Measurements from ENCODE around the gene PKIB. TPM values are rescaled to one million over a fixed set of nuclear protein-coding genes. Genes with fewer than 3 reads are reported as not detected.
A peak's percentile ranks its signal among the peaks of the same experiment; 100 is the strongest.

PKIB gene
- total RNA-seq, 1 donor from 2014 or later: 74.6 TPM

DNA sequence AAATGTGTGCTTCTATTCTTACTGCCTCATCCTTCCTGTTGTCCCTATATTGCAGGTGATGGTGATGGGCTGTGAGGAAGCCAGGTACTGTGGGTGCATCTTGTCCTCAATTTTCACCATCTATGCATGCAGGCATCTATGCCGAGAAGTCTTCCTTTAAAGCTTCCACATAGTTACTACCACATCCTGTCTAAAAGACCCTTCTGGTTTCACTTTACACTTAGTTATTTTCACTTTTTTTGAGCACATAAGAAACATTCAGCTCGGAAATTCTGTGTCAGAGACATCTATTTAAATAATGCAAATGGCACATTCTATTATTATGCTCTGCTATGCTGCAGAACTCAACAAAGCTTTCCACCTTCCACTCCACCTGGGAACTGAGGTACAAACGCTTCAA, 141.1 kb downstream of the PKIB start:
- Mint-ChIP-seq H3K4me3 (ENCODE audit: unreplicated experiment) (no peak overlapping the region), H3K9me3 (ENCODE audit: unreplicated experiment) (peaks cover 5% of the 10 kb centered on the region), H3K4me1 (ENCODE audit: low read depth, unreplicated experiment) (no peaks in the 10 kb centered on the region), H3K27ac (ENCODE audit: unreplicated experiment) (no peak overlapping the region), H3K36me3 (ENCODE audit: low read depth, unreplicated experiment) (no peaks in the 10 kb centered on the region), H3K27me3 (ENCODE audit: low read depth, unreplicated experiment) (no peaks in the 10 kb centered on the region)
- no peak overlapping the region for H3K4me2 ChIP-seq (ENCODE audit: low read length)
- H3K79me2 ChIP-seq (ENCODE audit: insufficient read depth, low read length): no peaks in the 10 kb centered on the region
- H3K27me3 ChIP-seq (ENCODE audit: insufficient read depth, low read length): no peaks in the 10 kb centered on the region
- no peak overlapping the region for H2AFZ ChIP-seq (ENCODE audit: low read depth, low read length)
- no peaks in the 10 kb centered on the region for H3K4me1 ChIP-seq (ENCODE audit: insufficient read depth, low read length)
- no peak overlapping the region for H3K9ac ChIP-seq (ENCODE audit: low read length)
- no peak for FAIRE-seq
- H3K36me3 ChIP-seq (ENCODE audit: insufficient read depth, low read length): no peaks in the 10 kb centered on the region
- H3K9me3 ChIP-seq (ENCODE audit: insufficient read depth, low read depth, low read length): no peaks in the 10 kb centered on the region
- no peaks in the 10 kb centered on the region for H4K20me1 ChIP-seq (ENCODE audit: insufficient read depth, low read length)
- H3K4me3 ChIP-seq (ENCODE audit: insufficient read depth, low read depth, low read length): no peak overlapping the region
- TF ChIP-seq EZH2 (IDR thresholded peaks at IDR 0.05; ENCODE audit: insufficient read depth, low read length): no peak
- TF ChIP-seq, protein P1, sequence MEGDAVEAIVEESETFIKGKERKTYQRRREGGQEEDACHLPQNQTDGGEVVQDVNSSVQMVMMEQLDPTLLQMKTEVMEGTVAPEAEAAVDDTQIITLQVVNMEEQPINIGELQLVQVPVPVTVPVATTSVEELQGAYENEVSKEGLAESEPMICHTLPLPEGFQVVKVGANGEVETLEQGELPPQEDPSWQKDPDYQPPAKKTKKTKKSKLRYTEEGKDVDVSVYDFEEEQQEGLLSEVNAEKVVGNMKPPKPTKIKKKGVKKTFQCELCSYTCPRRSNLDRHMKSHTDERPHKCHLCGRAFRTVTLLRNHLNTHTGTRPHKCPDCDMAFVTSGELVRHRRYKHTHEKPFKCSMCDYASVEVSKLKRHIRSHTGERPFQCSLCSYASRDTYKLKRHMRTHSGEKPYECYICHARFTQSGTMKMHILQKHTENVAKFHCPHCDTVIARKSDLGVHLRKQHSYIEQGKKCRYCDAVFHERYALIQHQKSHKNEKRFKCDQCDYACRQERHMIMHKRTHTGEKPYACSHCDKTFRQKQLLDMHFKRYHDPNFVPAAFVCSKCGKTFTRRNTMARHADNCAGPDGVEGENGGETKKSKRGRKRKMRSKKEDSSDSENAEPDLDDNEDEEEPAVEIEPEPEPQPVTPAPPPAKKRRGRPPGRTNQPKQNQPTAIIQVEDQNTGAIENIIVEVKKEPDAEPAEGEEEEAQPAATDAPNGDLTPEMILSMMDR (IDR thresholded peaks at IDR 0.05; ENCODE audit: insufficient read depth, low read depth, low read length): no peak
- DNase-seq (ENCODE audit: low read depth): no peak
- no peak overlapping the region for H3K27ac ChIP-seq (ENCODE audit: low read depth, low read length)

DNA sequence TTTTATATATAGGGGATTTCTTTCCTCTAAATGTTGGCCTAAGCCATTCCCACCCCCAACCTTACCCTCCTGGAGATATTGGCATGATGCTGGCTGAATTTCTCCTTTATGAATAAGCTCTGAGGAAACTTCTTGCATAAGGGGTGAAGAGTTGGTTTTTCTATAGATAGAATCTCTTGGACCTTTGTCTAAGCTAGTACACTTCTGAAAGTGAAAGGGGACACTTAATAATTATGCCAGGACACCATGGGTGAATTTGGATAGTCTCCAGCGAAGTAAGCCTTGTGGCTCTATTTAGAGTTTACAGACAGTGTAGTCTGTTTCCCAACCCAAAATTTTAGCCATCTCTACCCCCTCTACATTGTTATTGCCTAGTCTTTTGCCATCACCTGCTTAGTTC, 142.3 kb downstream of the PKIB start:
- no peaks in the 10 kb centered on the region for H3K27me3 Mint-ChIP-seq (ENCODE audit: low read depth, unreplicated experiment)
- no peaks in the 10 kb centered on the region for H3K4me1 ChIP-seq (ENCODE audit: insufficient read depth, low read length)
- no peak overlapping the region for H3K4me2 ChIP-seq (ENCODE audit: low read length)
- H3K79me2 ChIP-seq (ENCODE audit: insufficient read depth, low read length): no peaks in the 10 kb centered on the region
- H3K9me3 ChIP-seq (ENCODE audit: insufficient read depth, low read depth, low read length): no peaks in the 10 kb centered on the region
- H3K4me3 ChIP-seq (ENCODE audit: insufficient read depth, low read depth, low read length): no peak overlapping the region
- H4K20me1 ChIP-seq (ENCODE audit: insufficient read depth, low read length): no peaks in the 10 kb centered on the region
- H2AFZ ChIP-seq (ENCODE audit: low read depth, low read length): no peak overlapping the region
- no peaks in the 10 kb centered on the region for H3K9me3 Mint-ChIP-seq (ENCODE audit: unreplicated experiment)
- no peaks in the 10 kb centered on the region for H3K27me3 ChIP-seq (ENCODE audit: insufficient read depth, low read length)
- no peak for DNase-seq (ENCODE audit: low read depth)
- TF ChIP-seq, protein P1 (IDR thresholded peaks at IDR 0.05; ENCODE audit: insufficient read depth, low read depth, low read length): no peak
- TF ChIP-seq EZH2 (IDR thresholded peaks at IDR 0.05; ENCODE audit: insufficient read depth, low read length): no peak
- H3K36me3 Mint-ChIP-seq (ENCODE audit: low read depth, unreplicated experiment): no peaks in the 10 kb centered on the region
- no peak overlapping the region for H3K4me3 Mint-ChIP-seq (ENCODE audit: unreplicated experiment)
- H3K27ac Mint-ChIP-seq (ENCODE audit: unreplicated experiment): no peak overlapping the region
- no peak for FAIRE-seq
- H3K36me3 ChIP-seq (ENCODE audit: insufficient read depth, low read length): no peaks in the 10 kb centered on the region
- no peaks in the 10 kb centered on the region for H3K4me1 Mint-ChIP-seq (ENCODE audit: low read depth, unreplicated experiment)
- no peak overlapping the region for H3K27ac ChIP-seq (ENCODE audit: low read depth, low read length)
- no peak overlapping the region for H3K9ac ChIP-seq (ENCODE audit: low read length)

DNA sequence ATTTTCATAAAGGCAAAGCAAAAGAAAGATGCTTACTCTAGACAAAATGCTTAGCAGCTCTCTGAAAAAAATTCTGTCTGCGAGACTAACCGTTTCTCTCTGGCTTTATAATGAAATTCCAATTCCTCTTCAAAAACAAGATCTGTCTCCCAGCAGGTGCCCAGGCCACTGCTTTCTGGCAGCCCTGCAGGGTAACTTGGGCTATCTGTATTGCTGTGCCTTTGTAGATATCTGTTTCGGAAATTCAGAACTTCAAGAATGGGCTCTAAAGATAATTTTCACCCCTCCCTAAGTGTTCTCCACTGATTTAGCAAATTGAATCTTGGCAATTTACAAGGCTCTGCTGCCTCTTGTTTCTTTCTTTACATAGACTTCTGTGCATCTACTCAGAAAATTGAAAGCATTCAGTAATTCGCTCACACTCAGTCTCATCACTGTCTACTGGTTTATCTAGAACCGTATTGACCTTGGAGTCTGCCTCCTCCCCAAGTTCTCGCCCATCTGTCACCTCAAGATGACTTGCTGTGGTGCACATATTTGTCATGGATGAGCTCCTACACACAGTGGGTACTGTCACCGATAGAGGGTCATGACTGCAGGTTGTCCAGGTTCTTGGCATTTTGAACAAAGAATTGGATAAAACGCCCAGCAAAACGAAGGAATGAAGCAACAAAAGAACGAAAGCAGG, 142.9 kb downstream of the PKIB start:
- Histone ChIP-seq H4K20me1 (ENCODE audit: insufficient read depth, low read length) (no peaks in the 10 kb centered on the region), H3K36me3 (ENCODE audit: insufficient read depth, low read length) (no peaks in the 10 kb centered on the region), H3K27ac (ENCODE audit: low read depth, low read length) (no peak overlapping the region), H3K4me3 (ENCODE audit: insufficient read depth, low read depth, low read length) (no peak overlapping the region), H2AFZ (ENCODE audit: low read depth, low read length) (peak overlapping the region; percentile 41), H3K9me3 (ENCODE audit: insufficient read depth, low read depth, low read length) (no peaks in the 10 kb centered on the region), H3K4me2 (ENCODE audit: low read length) (peak overlapping the region; percentile 46), H3K9ac (ENCODE audit: low read length) (no peak overlapping the region), H3K27me3 (ENCODE audit: insufficient read depth, low read length) (no peaks in the 10 kb centered on the region), H3K4me1 (ENCODE audit: insufficient read depth, low read length) (no peaks in the 10 kb centered on the region), H3K79me2 (ENCODE audit: insufficient read depth, low read length) (no peaks in the 10 kb centered on the region)
- Mint-ChIP-seq H3K27ac (ENCODE audit: unreplicated experiment) (no peak overlapping the region), H3K27me3 (ENCODE audit: low read depth, unreplicated experiment) (no peaks in the 10 kb centered on the region), H3K4me3 (ENCODE audit: unreplicated experiment) (no peak overlapping the region), H3K4me1 (ENCODE audit: low read depth, unreplicated experiment) (no peaks in the 10 kb centered on the region), H3K36me3 (ENCODE audit: low read depth, unreplicated experiment) (no peaks in the 10 kb centered on the region), H3K9me3 (ENCODE audit: unreplicated experiment) (no peaks in the 10 kb centered on the region)
- FAIRE-seq (no peak), DNase-seq (ENCODE audit: low read depth) (no peak)
- no peak for TF ChIP-seq EZH2 (IDR thresholded peaks at IDR 0.05; ENCODE audit: insufficient read depth, low read length)
- TF ChIP-seq, protein P1 (IDR thresholded peaks at IDR 0.05; ENCODE audit: insufficient read depth, low read depth, low read length): no peak

All from astrocyte (in vitro differentiated cells and primary cell).